B cell (primary cell): ENCODE measurements around the gene DACH1. TPM values are rescaled to one million over a fixed set of nuclear protein-coding genes. Genes with fewer than 3 reads are reported as not detected.

Experiments used
- ATAC-seq: fragments of 200-7000 bp; cut with Tn5 transposase; one replicate; pipeline ENCODE4 v1.10.0; 2021; ENCODE audit warnings: low read depth, mild to moderate bottlenecking, moderate number of reproducible peaks, moderate library complexity
- CTCF ChIA-PET: fragments of 350-600 bp; sonication (Branson Sonifier 250); formaldehyde crosslinking; loops from one replicate; lab custom pipeline; 2021; ENCODE audit warnings: antibody characterized with exemption, inconsistent platforms; lab: Charles Lee
- POLR2A ChIA-PET: fragments of 350-600 bp; sonication (Branson Sonifier 250); formaldehyde crosslinking; loops from one replicate; lab custom pipeline; 2021; ENCODE audit warnings: antibody characterized with exemption; lab: Charles Lee
- DNase-seq: peaks from one replicate; pipeline ENCODE4 v3.0.0; 2013
- H2AFZ ChIP-seq: 2 replicates; pipeline ENCODE4 v1.6.1; 2012; ENCODE audit warnings: mild to moderate bottlenecking, low read depth, low read length; ENCODE audit not compliant: insufficient read depth, poor library complexity, severe bottlenecking
- H3K27ac ChIP-seq, 2 donors: 1 replicate in 1 of 2; 2 replicates in 1 of 2; pipeline ENCODE4 v1.5.1; 2012 to 2013; ENCODE audit warnings: low read length in 2 of 2, mild to moderate bottlenecking in 2 of 2, moderate library complexity in 1 of 2
- H3K27me3 ChIP-seq, 4 experiments: fragments of 200-600 bp in 1 of 4; sonication (generic) in 1 of 4; replicated peaks in 1 of 4; 1 replicate in 2 of 4; 2 replicates in 2 of 4; pipeline versions ENCODE4 v1.6.1 to v1.7.0; 2013 to 2016; ENCODE audit warnings: low read length in 3 of 4, mild to moderate bottlenecking in 2 of 4, mixed read lengths in 1 of 4, moderate library complexity in 1 of 4; ENCODE audit not compliant: insufficient read depth in 4 of 4, control insufficient read depth in 3 of 4; ENCODE audit errors: control extremely low read depth in 1 of 4
- H3K36me3 ChIP-seq, 2 experiments: replicated peaks in 1 of 2; 1 replicate in 1 of 2; 2 replicates in 1 of 2; pipeline versions ENCODE4 v1.6.1 to v1.7.1; 2013; ENCODE audit warnings: low read length in 1 of 2; ENCODE audit not compliant: insufficient read depth in 2 of 2, control insufficient read depth in 1 of 2; ENCODE audit errors: control extremely low read depth in 1 of 2, extremely low read depth in 1 of 2
- H3K4me1 ChIP-seq, 2 donors: fragments of 200-600 bp in 1 of 2; sonication (generic) in 1 of 2; 1 replicate in 1 of 2; 2 replicates in 1 of 2; pipeline versions ENCODE4 v1.5.1 to v1.6.1; 2013 to 2017; ENCODE audit warnings: low read length in 2 of 2; ENCODE audit not compliant: control insufficient read depth in 2 of 2, insufficient read depth in 2 of 2
- H3K4me2 ChIP-seq: replicated peaks from 2 replicates; pipeline ENCODE3; 2012; ENCODE audit warnings: mild to moderate bottlenecking, low read depth, low read length; ENCODE audit not compliant: poor library complexity, severe bottlenecking
- H3K4me3 ChIP-seq, 5 experiments: fragments of 200-600 bp in 1 of 5; sonication (generic) in 1 of 5; 1 replicate in 3 of 5; 2 replicates in 2 of 5; pipeline versions ENCODE4 v1.5.1 to v1.7.0; 2011 to 2016; ENCODE audit warnings: low read length in 4 of 5, mild to moderate bottlenecking in 4 of 5, low read depth in 2 of 5, control low read depth in 1 of 5, moderate library complexity in 1 of 5; ENCODE audit not compliant: insufficient read depth in 1 of 5; ENCODE audit errors: control extremely low read depth in 1 of 5, extremely low read depth in 1 of 5
- H3K79me2 ChIP-seq: fragments of 200-600 bp; sonication (generic); one replicate; pipeline ENCODE4 v1.6.0; 2016; ENCODE audit warnings: low read length; ENCODE audit not compliant: control insufficient read depth, insufficient read depth
- H3K9ac ChIP-seq: fragments of 200-600 bp; sonication (generic); 2 replicates; pipeline ENCODE4 v1.6.1; 2017; ENCODE audit warnings: mild to moderate bottlenecking, low read length, moderate library complexity
- H3K9me3 ChIP-seq, 3 donors: one replicate each; pipeline versions ENCODE4 v1.6.1 to v1.7.1; 2013; ENCODE audit warnings: low read length in 2 of 3; ENCODE audit not compliant: control insufficient read depth in 2 of 3, insufficient read depth in 1 of 3; ENCODE audit errors: control extremely low read depth in 1 of 3
- H4K20me1 ChIP-seq: 2 replicates; pipeline ENCODE4 v1.6.0; 2012; ENCODE audit warnings: mild to moderate bottlenecking, low read length; ENCODE audit not compliant: insufficient read depth, control insufficient read depth, poor library complexity, severe bottlenecking
- H3K27ac Mint-ChIP-seq: one replicate; pipeline ENCODE4 v1.8.0; 2021; ENCODE audit warnings: mixed read lengths
- H3K27me3 Mint-ChIP-seq: one replicate; pipeline ENCODE4 v1.8.0; 2021; ENCODE audit warnings: mixed read lengths
- H3K4me1 Mint-ChIP-seq: one replicate; pipeline ENCODE4 v1.8.0; 2021; ENCODE audit warnings: mixed read lengths
- H3K4me3 Mint-ChIP-seq: one replicate; pipeline ENCODE4 v1.8.0; 2021; ENCODE audit warnings: mixed read lengths
- H3K9me3 Mint-ChIP-seq: one replicate; pipeline ENCODE4 v1.8.0; 2022; ENCODE audit warnings: mixed read lengths; ENCODE audit not compliant: insufficient read depth
- EZH2 ChIP-seq: IDR thresholded peaks from 2 replicates; pipeline ENCODE4 v1.6.1; 2012; ENCODE audit warnings: borderline replicate concordance, low read depth, mild to moderate bottlenecking, moderate library complexity, low read length; ENCODE audit not compliant: insufficient read depth, poor library complexity, severe bottlenecking
- WGBS: methylation state at CpG from one replicate; pipeline ENCODE4 v1.1.5; 2013; ENCODE audit warnings: missing lambda C conversion rate; ENCODE audit not compliant: insufficient coverage; 5-methylcytosine and 5-hydroxymethylcytosine counted together
- intact Hi-C: fragments of 100-400 bp; cut with micrococcal nuclease; formaldehyde crosslinking; loops from one replicate; pipeline ENCODE4 v1.10.0; 2022
- polyA plus RNA-seq: library from polyadenylated mRNA; depleted of rRNA; stranded (reverse); fragments of >200 nt; gene quantifications from 2 replicates; pipeline ENCODE4 v1.2.3, GENCODE V29; 2012
- total RNA-seq, 2 donors: library from RNA; stranded (reverse); fragments of 120-200 nt in 1 of 2; gene quantifications; 1 replicate in 1 of 2; 2 replicates in 1 of 2; pipeline versions ENCODE4 v1.2.3 to v1.2.4, GENCODE V29; 2013 to 2022
- TF ChIP-seq, protein P1 (sequence below): fragments of 200-600 bp; IDR thresholded peaks from one replicate; pipeline ENCODE4 v1.8.0; 2022; ENCODE audit warnings: antibody characterized with exemption, mild to moderate bottlenecking

DACH1 gene
- total and polyA plus RNA-seq, 2 donors (not counting 1 experiment from before 2014, with no cell fraction given) = not detected

DNA sequence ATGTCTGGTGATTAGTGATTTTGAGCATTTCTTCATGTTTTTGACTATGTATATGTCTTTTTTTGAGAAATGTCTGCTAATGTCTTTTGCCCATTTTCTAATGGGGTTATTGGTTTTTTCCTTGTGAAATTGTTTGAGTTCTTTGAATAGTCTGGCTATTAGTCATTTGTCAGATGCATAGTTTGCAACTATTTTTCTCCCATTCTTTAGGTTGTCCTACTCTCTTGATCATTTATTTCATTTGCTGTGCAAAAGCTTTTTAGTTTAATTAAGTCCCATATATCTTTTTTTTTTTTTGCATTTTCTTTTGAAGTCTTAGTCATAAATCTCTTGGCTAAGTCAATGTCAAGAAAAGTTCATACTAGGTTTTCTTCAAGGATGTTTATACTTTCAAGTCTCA lies 449.8 kb downstream of the DACH1 start:
- no peaks in the 10 kb centered on the region for H3K27me3 Mint-ChIP-seq
- no peak overlapping the region for H3K4me3 ChIP-seq
- no peaks in the 10 kb centered on the region for H4K20me1 ChIP-seq
- H3K4me2 ChIP-seq = no peak overlapping the region
- TF ChIP-seq, protein P1, sequence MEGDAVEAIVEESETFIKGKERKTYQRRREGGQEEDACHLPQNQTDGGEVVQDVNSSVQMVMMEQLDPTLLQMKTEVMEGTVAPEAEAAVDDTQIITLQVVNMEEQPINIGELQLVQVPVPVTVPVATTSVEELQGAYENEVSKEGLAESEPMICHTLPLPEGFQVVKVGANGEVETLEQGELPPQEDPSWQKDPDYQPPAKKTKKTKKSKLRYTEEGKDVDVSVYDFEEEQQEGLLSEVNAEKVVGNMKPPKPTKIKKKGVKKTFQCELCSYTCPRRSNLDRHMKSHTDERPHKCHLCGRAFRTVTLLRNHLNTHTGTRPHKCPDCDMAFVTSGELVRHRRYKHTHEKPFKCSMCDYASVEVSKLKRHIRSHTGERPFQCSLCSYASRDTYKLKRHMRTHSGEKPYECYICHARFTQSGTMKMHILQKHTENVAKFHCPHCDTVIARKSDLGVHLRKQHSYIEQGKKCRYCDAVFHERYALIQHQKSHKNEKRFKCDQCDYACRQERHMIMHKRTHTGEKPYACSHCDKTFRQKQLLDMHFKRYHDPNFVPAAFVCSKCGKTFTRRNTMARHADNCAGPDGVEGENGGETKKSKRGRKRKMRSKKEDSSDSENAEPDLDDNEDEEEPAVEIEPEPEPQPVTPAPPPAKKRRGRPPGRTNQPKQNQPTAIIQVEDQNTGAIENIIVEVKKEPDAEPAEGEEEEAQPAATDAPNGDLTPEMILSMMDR = no peak
- no peak for TF ChIP-seq EZH2
- CTCF ChIA-PET = no interaction called here
- no peaks in the 10 kb centered on the region for H3K4me1 Mint-ChIP-seq
- peaks cover 7% of the 10 kb centered on the region for H3K9me3 Mint-ChIP-seq
- H3K4me1 ChIP-seq = no peaks in the 10 kb centered on the region
- ATAC-seq (no peak), DNase-seq (no peak)
- no peaks in the 10 kb centered on the region for H3K79me2 ChIP-seq
- H3K27ac Mint-ChIP-seq = no peak overlapping the region
- POLR2A ChIA-PET = no interaction called here
- no peak overlapping the region for H3K9ac ChIP-seq
- H3K27ac ChIP-seq = no peak overlapping the region
- H2AFZ ChIP-seq = no peak overlapping the region
- no peak overlapping the region for H3K4me3 Mint-ChIP-seq
- H3K36me3 ChIP-seq = no peaks in the 10 kb centered on the region
- intact Hi-C loops = no loop called here
- H3K9me3 ChIP-seq = peaks cover 0 to 1% (median 0%) of the 10 kb centered on the region in 3 donors
- H3K27me3 ChIP-seq = no peaks in the 10 kb centered on the region

DNA sequence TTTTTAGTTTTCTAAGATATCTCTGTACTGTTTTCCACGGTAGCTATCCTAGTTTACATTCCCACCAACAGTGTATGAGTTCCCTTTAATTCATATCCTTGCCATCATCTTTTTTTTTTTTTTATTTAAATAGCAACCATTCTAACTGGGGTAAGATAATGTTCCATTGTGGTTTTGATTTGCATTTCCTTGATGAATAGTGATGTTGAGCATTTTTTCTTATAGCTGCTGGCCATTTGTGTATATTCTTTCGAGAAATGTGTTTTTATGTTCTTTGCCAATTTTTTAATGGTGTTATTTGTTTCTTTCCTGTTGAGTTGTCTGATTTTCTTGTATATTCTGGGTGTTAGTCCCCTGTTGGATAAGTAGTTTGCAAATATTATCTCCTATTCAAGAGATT lies 454.8 kb downstream of the DACH1 start:
- no peaks in the 10 kb centered on the region for H3K4me1 Mint-ChIP-seq
- Histone ChIP-seq H3K27ac (no peak overlapping the region), H3K4me1 (no peaks in the 10 kb centered on the region), H3K4me2 (no peak overlapping the region), H2AFZ (no peak overlapping the region), H3K9me3 (no peaks in the 10 kb centered on the region), H3K36me3 (no peaks in the 10 kb centered on the region), H3K4me3 (no peak overlapping the region), H3K27me3 (no peaks in the 10 kb centered on the region), H4K20me1 (no peaks in the 10 kb centered on the region), H3K9ac (no peak overlapping the region), H3K79me2 (no peaks in the 10 kb centered on the region)
- POLR2A ChIA-PET = no interaction called here
- intact Hi-C loops = no loop called here
- peaks cover 4% of the 10 kb centered on the region for H3K9me3 Mint-ChIP-seq
- no peak overlapping the region for H3K4me3 Mint-ChIP-seq
- no peak for ATAC-seq
- DNase-seq = no peak
- WGBS = no CpG with 5 or more reads among the region's 2 CpGs
- CTCF ChIA-PET = no interaction called here
- no peak overlapping the region for H3K27ac Mint-ChIP-seq
- TF ChIP-seq, protein P1 = no peak
- TF ChIP-seq EZH2 = no peak
- no peaks in the 10 kb centered on the region for H3K27me3 Mint-ChIP-seq
